M059J (cell line): Measurements from ENCODE around the gene DRD4. TPM values are rescaled to one million over a fixed set of nuclear protein-coding genes. Genes with fewer than 3 reads are reported as not detected.
"Not testable (repeated sequence)": the region's sequence is repeated elsewhere in the genome, so short reads cannot be mapped to it uniquely, and the experiment has no call there.

Experiments
- DNase-seq: peaks from one replicate; pipeline ENCODE4 v3.0.0-alpha.2; 2012; ENCODE audit warnings: low read depth
- total RNA-seq: library from RNA; depleted of rRNA; stranded (reverse); fragments of >200 nt; shearing (Covaris generic); gene quantifications from 2 replicates; pipeline ENCODE4 v1.2.3, GENCODE V29; 2014; rRNA removed

The DRD4 gene
- total RNA-seq, 1 experiment from 2014 or later: not detected

GRCh38 chr11:678297-678696 is 41.2 kb downstream of the DRD4 start:
- DNase-seq: no peak

DNA sequence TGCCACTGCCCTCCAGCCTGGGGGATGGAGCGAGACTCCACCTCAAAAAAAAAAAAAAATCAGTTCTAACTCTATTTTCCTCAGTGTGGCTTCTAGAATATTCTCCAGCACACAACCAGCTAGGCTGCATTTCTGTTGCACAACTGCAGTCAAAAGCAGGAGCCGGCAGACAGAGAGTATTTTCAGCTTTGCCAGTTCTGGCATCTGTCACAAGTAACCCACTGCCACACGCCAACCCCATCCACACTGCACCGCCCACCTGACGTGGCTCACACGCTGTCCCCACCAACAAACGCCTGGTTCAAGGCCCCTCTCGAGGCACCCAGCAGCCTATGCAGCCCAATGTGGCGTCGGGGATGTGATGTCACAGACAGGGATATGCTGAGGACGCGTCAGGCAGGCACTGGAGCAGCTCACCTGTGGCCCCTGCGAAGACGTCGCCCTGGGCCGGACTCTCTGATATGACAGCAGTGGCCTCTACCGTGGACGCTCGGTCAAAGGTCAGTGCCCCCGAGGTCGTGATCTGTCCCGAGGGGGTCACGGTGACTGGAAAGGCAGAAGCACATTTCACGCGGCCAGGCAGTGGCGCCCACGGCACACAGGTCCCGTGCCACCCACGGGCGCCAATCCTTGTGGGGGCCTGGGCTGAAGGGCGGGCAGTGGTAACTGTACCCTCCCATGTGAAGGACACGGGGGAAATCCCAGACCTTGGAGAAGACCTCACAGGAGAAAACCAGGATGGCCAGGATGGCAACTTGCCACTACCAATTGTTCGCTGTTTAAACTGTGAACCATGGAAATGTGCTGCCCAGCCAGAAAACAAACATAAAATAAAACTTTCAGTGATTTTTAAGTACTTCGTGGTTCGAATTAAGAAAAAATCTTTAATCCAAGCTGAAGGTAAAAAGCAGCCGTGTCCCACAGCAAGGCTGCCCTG is 42.5 kb downstream of the DRD4 start:
- DNase-seq: no peak

DNA sequence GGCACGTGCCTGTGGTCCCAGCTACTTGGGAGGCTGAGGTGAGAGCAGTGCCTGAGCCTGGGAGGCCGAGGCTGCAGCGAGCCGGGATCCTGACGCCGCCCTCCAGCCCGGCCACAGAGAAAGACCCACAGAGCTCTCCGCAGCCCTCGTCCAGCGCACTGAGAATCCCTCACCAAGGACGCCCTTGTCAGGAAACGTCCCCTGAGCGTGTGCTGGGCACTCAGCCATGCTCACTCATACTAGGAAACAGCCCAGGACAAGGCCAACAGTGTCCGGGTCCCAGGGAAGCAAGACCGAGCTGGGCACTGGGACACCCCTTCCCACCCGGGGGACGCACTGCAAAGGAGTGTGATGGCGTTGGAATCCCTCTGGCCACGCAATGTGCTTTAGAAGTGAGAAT is 43.4 kb downstream of the DRD4 start:
- DNase-seq: no peak

DNA sequence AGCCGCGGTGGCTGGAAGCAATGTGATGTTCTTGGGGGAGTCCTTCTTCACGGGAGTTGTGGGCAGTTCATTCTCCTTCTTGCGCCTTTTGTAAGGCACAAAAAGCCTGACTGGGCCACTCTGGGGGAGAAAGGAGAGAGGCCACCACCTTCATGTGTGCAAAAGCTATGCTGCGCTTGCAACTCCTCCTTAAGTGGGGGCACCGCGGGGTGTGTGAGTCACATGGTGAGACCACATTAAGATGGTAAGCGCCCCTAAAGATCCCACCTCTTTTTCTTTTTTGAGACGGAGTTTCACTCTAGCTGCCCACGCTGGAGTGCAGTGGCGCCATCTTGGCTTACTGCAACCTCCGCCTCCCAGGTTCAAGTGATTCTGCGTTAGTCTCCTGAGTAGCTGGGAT is 43.9 kb downstream of the DRD4 start:
- DNase-seq: no peak

DNA sequence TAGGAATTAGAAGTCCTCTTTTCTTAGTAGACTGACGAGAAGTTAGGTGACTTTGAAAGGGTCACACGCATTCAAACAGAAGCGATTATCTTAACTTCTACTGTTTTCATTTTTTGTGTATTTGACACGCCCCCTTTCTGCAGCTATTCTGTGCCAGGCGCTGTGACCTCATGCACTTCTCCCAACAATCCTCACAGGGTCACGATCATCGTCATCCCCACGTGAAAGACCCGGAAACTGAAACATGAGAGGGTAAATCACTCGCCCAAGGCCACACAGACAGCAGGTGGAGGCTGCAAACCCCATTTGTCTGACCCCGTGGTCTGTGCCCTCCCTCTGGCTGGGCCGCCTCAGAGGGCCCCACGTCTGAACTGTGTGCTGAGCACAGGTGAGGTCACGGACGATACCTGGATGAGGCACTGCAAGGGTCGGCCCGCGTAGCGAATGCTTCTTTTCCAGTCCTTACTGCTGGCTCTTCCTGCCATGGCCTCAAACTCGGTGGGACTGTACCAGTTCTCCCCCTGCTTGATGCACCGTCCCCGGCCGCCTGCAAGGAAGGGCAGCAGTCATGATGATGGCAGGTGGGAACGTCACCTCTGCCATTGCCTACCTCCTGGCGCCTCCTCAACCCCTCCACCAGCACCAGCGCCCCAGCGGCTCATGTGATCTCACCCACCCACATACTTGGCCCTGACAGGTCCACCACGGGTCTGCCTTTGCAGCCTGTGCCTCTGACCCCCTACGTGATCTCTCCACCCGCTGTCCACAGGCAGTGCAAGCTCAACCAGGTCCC is 49.6 kb downstream of the DRD4 start:
- no peak for DNase-seq

DNA sequence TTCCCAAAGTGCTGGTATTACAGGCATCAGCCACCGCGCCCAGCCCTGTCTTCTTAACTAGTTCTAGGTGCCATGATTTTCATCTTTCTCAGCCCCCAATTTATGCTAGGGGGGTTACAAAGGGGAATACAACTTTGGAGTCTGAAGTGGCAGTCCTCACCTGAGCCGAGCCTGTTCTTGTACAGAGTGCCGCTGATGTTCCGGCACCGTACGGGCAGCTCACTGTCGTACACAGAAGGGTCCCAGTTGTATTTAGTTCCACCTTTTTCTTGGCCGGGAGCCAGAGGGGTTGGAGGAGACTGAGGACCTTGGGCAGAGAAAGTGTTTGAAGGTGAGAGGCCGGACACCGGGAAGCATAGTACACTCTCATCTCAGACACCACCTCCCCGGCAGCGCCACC is 50.7 kb downstream of the DRD4 start:
- no peak for DNase-seq

DNA sequence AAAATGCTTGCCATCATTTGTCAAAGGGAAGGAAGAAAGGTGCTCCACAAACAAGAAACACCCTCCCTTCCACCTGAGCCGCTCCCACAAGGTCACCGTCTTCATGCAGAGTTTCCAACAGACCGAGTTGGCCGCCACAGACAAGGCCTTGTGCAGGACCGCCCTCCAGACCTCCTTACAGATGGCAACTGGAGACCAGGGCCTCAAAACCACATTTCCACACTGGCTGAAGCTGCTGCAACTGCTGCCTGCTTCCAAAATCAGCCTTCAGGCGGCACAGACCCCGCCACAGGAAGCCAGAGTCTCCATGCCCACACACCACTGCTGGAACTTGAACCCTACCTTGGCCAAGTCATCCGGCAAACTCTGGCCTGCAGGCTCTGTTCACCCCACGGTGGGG is 51.6 kb downstream of the DRD4 start:
- no peak for DNase-seq

GRCh38 chr11:689625-690024 is 52.6 kb downstream of the DRD4 start:
- DNase-seq: no peak

DNA sequence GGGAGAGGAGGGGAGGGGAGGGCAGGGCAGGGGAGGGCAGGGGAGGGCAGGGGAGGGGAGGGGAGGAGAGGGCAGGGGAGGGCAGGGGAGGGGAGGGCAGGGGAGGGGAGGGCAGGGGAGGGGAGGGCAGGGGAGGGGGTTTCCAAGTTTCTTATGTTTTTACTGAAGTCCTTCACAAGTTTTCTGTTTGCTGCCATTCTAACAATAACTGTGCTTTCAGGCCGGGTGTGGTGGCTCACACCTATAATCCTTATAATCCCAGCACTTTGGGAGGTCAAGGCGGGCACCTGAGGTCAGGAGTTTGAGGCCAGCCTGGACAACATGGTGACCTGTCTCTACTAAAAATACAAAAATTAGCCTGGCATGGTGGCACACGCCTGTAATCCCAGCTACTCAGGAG is 53.2 kb downstream of the DRD4 start:
- not testable (repeated sequence) for DNase-seq

Other genes starting within 250 kb of the DRD4 start
- 7.9 and 10.6 TPM in 2 replicates for gene PKP3, start 243.1 kb upstream of the DRD4 start, total RNA-seq
- 2.5 and 3.4 TPM in 2 replicates for gene SIGIRR, start 222.3 kb upstream of the DRD4 start, total RNA-seq
- gene ANO9, start 195.3 kb upstream of the DRD4 start, total RNA-seq: 0.20 TPM in 1 of 2 replicates, not detected in the other
- gene PTDSS2, start 187.0 kb upstream of the DRD4 start, total RNA-seq: 27.5 and 35.5 TPM in 2 replicates
- gene RNH1, start 130.0 kb upstream of the DRD4 start, total RNA-seq: 169 and 259 TPM in 2 replicates
- 56.9 and 110 TPM in 2 replicates for gene HRAS, start 101.7 kb upstream of the DRD4 start, total RNA-seq
- 0.25 and 0.34 TPM in 2 replicates for gene LRRC56, start 99.7 kb upstream of the DRD4 start, total RNA-seq
- gene LMNTD2, start 76.5 kb upstream of the DRD4 start, total RNA-seq: 1.1 and 3.8 TPM in 2 replicates
- 53.4 and 56.0 TPM in 2 replicates for gene RASSF7, start 76.3 kb upstream of the DRD4 start, total RNA-seq
- gene PHRF1, start 60.8 kb upstream of the DRD4 start, total RNA-seq: 17.0 and 24.3 TPM in 2 replicates
- gene IRF7, start 21.3 kb upstream of the DRD4 start, total RNA-seq: not detected in 2 replicates
- gene CDHR5, start 12.3 kb upstream of the DRD4 start, total RNA-seq: not detected in 2 replicates
- not detected in 2 replicates for gene SCT, start 10.1 kb upstream of the DRD4 start, total RNA-seq
- 31.0 and 50.8 TPM in 2 replicates for gene DEAF1, start 58.0 kb downstream of the DRD4 start, total RNA-seq
- gene TMEM80, start 58.5 kb downstream of the DRD4 start, total RNA-seq: 7.9 and 14.9 TPM in 2 replicates
- gene EPS8L2, start 69.0 kb downstream of the DRD4 start, total RNA-seq: 4.9 and 10.6 TPM in 2 replicates
- 247 and 252 TPM in 2 replicates for gene TALDO1, start 110.2 kb downstream of the DRD4 start, total RNA-seq
- gene GATD1, start 140.2 kb downstream of the DRD4 start, total RNA-seq: 22.5 and 25.6 TPM in 2 replicates
- not detected in 2 replicates for gene CEND1, start 152.8 kb downstream of the DRD4 start, total RNA-seq
- 7.5 and 26.5 TPM in 2 replicates for gene SLC25A22, start 161.0 kb downstream of the DRD4 start, total RNA-seq
- 3.3 and 8.2 TPM in 2 replicates for gene PIDD1, start 168.0 kb downstream of the DRD4 start, total RNA-seq
- 714 and 877 TPM in 2 replicates for gene RPLP2, start 172.7 kb downstream of the DRD4 start, total RNA-seq
- 27.8 and 50.0 TPM in 2 replicates for gene PNPLA2, start 181.6 kb downstream of the DRD4 start, total RNA-seq
- 2.1 and 9.6 TPM in 2 replicates for gene CRACR2B, start 190.7 kb downstream of the DRD4 start, total RNA-seq
- gene CD151, start 195.7 kb downstream of the DRD4 start, total RNA-seq: 588 and 642 TPM in 2 replicates
- gene POLR2L, start 205.3 kb downstream of the DRD4 start, total RNA-seq: 147 and 201 TPM in 2 replicates
- gene TSPAN4, start 205.6 kb downstream of the DRD4 start, total RNA-seq: 207 and 240 TPM in 2 replicates